Heart right ventricle (tissue), 16 donors: Measurements from ENCODE around the gene SH3RF2. TPM values are rescaled to one million over a fixed set of nuclear protein-coding genes. Genes with fewer than 3 reads are reported as not detected.
"Not testable (repeated sequence)": the region's sequence is repeated elsewhere in the genome, so short reads cannot be mapped to it uniquely, and the experiment has no call there.

Source experiments
- ATAC-seq, 8 donors: fragments of 200-7000 bp; cut with Tn5 transposase; one replicate each; pipeline ENCODE4 v1.9.1; 2020; ENCODE audit warnings: mild to moderate bottlenecking in 8 of 8, moderate library complexity in 8 of 8, moderate number of reproducible peaks in 1 of 8
- DNase-seq, 2 donors: peaks; one replicate each; pipeline ENCODE4 v3.0.0-alpha.2; 2020
- H3K27ac ChIP-seq, 10 donors: fragments of 200-600 bp; sonication (generic) in 2 of 10; one replicate each; pipeline versions ENCODE4 v1.5.0 to v1.8.0; 2020 to 2022; ENCODE audit warnings: mild to moderate bottlenecking in 3 of 10
- H3K27me3 ChIP-seq, 7 donors: fragments of 200-600 bp; one replicate each; pipeline ENCODE4 v1.8.0; 2021 to 2022; ENCODE audit warnings: mild to moderate bottlenecking in 2 of 7
- H3K36me3 ChIP-seq, 9 donors: fragments of 200-600 bp; sonication (generic) in 1 of 9; one replicate each; pipeline versions ENCODE4 v1.5.0 to v1.8.0; 2020 to 2022; ENCODE audit warnings: mild to moderate bottlenecking in 2 of 9
- H3K4me1 ChIP-seq, 9 donors: fragments of 200-600 bp; sonication (generic) in 1 of 9; one replicate each; pipeline versions ENCODE4 v1.5.0 to v1.8.0; 2020 to 2022; ENCODE audit warnings: mild to moderate bottlenecking in 4 of 9
- H3K4me3 ChIP-seq, 10 donors: fragments of 200-600 bp; sonication (generic) in 2 of 10; one replicate each; pipeline versions ENCODE4 v1.5.0 to v1.8.0; 2020 to 2022; ENCODE audit warnings: mild to moderate bottlenecking in 7 of 10, moderate library complexity in 2 of 10
- H3K9me3 ChIP-seq, 11 donors: fragments of 200-600 bp in 10 of 11; sonication (generic) in 2 of 11; one replicate each; pipeline versions ENCODE4 v1.5.0 to v1.8.0; 2013 to 2022; ENCODE audit warnings: mild to moderate bottlenecking in 2 of 11, control low read depth in 1 of 11, moderate library complexity in 1 of 11
- CTCF ChIP-seq, 9 donors: fragments of 200-600 bp; sonication (generic) in 2 of 9; IDR thresholded peaks; one replicate each; pipeline versions ENCODE4 v1.5.0 to v1.8.0; 2021 to 2022; ENCODE audit warnings: antibody characterized with exemption in 9 of 9, mild to moderate bottlenecking in 5 of 9, moderate library complexity in 1 of 9
- WGBS, 2 donors: extraction: QIAGEN DNeasy Blood & Tissue Kit; methylation state at CpG; one replicate each; pipeline ENCODE4 v1.1.7; 2013; ENCODE audit warnings: inconsistent platforms in 1 of 2; 5-methylcytosine and 5-hydroxymethylcytosine counted together
- intact Hi-C, 10 donors: fragments of 100-400 bp; cut with DNase I; formaldehyde crosslinking; loops; one replicate each; pipeline versions ENCODE4 v1.11.1 to v1.14.2; 2022
- polyA plus RNA-seq, 2 donors: library from polyadenylated mRNA; stranded (reverse); fragments of 200-250 nt; gene quantifications; one replicate each; pipeline ENCODE4 v1.2.3, GENCODE V29; 2013
- total RNA-seq, 10 donors: library from RNA; stranded (reverse); fragmentation: NEBNext Ultra II Directional in 3 of 10; extraction: Animal tissue kit (Norgen Biotek cat#: 25700) in 3 of 10; gene quantifications; one replicate each; pipeline versions ENCODE4 v1.2.1 to v1.2.4, GENCODE V29; 2021 to 2023
- donor health status: Arrhythmogenic right ventricular cardiomyopathy.
- donor health status: ischemic (EF 13 %, LVEDD 7.1; RV severe dilation, severe dysfunction).
- donor health status: healthy with polysubstance abuse.
- donor health status: DM: no; HTN: yes; CAD: no.
- donor health status: DM: no; HTN: no; CAD: no.
- donor health status: ischemic (EF 25% LVEDD 6.9; RV normal size, moderate dysfunction).
- donor health status: ischemic (EF 25% LVEDD 5.7; RV mildly dilated, moderate dysfunction).
- donor health status: healthy.
- donor health status: DM: yes; HTN: yes; CAD: no.
- donor health status: Ischemic cardiomyopathy.
- donor health status: ischemic (EF 35%, LVEDD 5.7; RV mildly dilated, moderate dysfunction).
- donor health status: nonischemic (EF 11% LVEDD 7.7; RV severe dilation, severe dysfunction).
- donor health status: DM: yes; HTN: yes; CAD: no.
- donor health status: PGD.
- donor health status: ischemic (EF 29% LVEDD 5.4; RV normal size, mild dysfunction).
- donor health status: nonischemic (EF 23%, LVEDD 6.1; RV moderate dilation, normal function).

SH3RF2 gene
- total and polyA plus RNA-seq, 12 donors = 32.9 to 887 (median 219) TPM

- Histone ChIP-seq H3K27ac (no peak overlapping the region), H3K4me1 (no peaks in the 10 kb centered on the region), H3K4me3 (no peak overlapping the region), H3K27me3 (no peaks in the 10 kb centered on the region), H3K9me3 (peaks cover 0 to 19% (median 2%) of the 10 kb centered on the region in 11 donors), H3K36me3 (no peaks in the 10 kb centered on the region)
- ATAC-seq (no peak), DNase-seq (no peak)
- no peak for TF ChIP-seq CTCF (IDR thresholded peaks at IDR 0.05)
- 87 to 95% methylated on average over 2 of the region's 2 CpGs for WGBS, 2 donors
- intact Hi-C loops = no loop called here
Measured at GRCh38 chr5:145889611-145890010, 46.8 kb upstream of the SH3RF2 start.

GRCh38 chr5:145891378-145891777 is 45.0 kb upstream of the SH3RF2 start:
- H3K27ac ChIP-seq, H3K4me1 ChIP-seq, DNase-seq, H3K36me3 ChIP-seq, intact Hi-C loops, H3K27me3 ChIP-seq, ATAC-seq, H3K4me3 ChIP-seq: not testable (repeated sequence)
- 88 to 92% methylated on average over 10 of the region's 10 CpGs for WGBS, 2 donors
- H3K9me3 ChIP-seq = peaks cover 0 to 19% (median 2%) of the 10 kb centered on the region in 11 donors

GRCh38 chr5:145898171-145898570 is 38.2 kb upstream of the SH3RF2 start:
- no peak for TF ChIP-seq CTCF (IDR thresholded peaks at IDR 0.05)
- Histone ChIP-seq H3K27ac (no peak overlapping the region), H3K36me3 (no peaks in the 10 kb centered on the region), H3K4me1 (no peaks in the 10 kb centered on the region), H3K27me3 (no peaks in the 10 kb centered on the region), H3K9me3 (peaks cover 0 to 16% (median 5%) of the 10 kb centered on the region in 11 donors), H3K4me3 (no peak overlapping the region)
- DNase-seq (no peak), ATAC-seq (no peak)
- intact Hi-C loops = no loop called here

GRCh38 chr5:145902421-145902820 is 34.0 kb upstream of the SH3RF2 start:
- TF ChIP-seq CTCF (IDR thresholded peaks at IDR 0.05) = no peak
- H3K36me3 ChIP-seq = no peaks in the 10 kb centered on the region
- WGBS, 2 donors = 91 to 93% methylated on average over 1 of the region's 1 CpG
- no peak overlapping the region for H3K4me3 ChIP-seq
- H3K27me3 ChIP-seq = no peaks in the 10 kb centered on the region
- intact Hi-C loops = no loop called here
- H3K27ac ChIP-seq = no peak overlapping the region
- no peaks in the 10 kb centered on the region for H3K4me1 ChIP-seq
- DNase-seq = no peak
- no peak for ATAC-seq
- peaks cover 0 to 16% (median 5%) of the 10 kb centered on the region in 11 donors for H3K9me3 ChIP-seq

- Histone ChIP-seq H3K27me3 (no peaks in the 10 kb centered on the region), H3K4me3 (no peak overlapping the region), H3K36me3 (no peaks in the 10 kb centered on the region), H3K27ac (no peak overlapping the region), H3K9me3 (peaks cover 0 to 16% (median 5%) of the 10 kb centered on the region in 11 donors), H3K4me1 (no peaks in the 10 kb centered on the region)
- no peak for ATAC-seq
- WGBS, 2 donors = 83 to 89% methylated on average over 3 of the region's 3 CpGs
- intact Hi-C loops = no loop called here
- no peak for DNase-seq
- TF ChIP-seq CTCF (IDR thresholded peaks at IDR 0.05) = no peak
Measured at GRCh38 chr5:145903113-145903512, 33.3 kb upstream of the SH3RF2 start.
